CMK (cell line): Measurements from ENCODE around the gene SLIT3.

Experiments
- DNase-seq: peaks from one replicate; pipeline ENCODE4 v3.0.0-alpha.2; 2010; ENCODE audit warnings: low read depth

Gene SLIT3

GRCh38 chr5:169300468-169301385 lies at the start of gene SLIT3:
SLIT3 (minus strand) TSS chr5:169301139; CDS start chr5:169300709, 430 bp downstream.
- DNase-seq = no peak

- no peak for DNase-seq
Measured at GRCh38 chr5:169350016-169350415, 49.1 kb upstream of the SLIT3 start.

- DNase-seq = no peak
Measured at GRCh38 chr5:169347786-169348185, 46.8 kb upstream of the SLIT3 start.

GRCh38 chr5:169344629-169345028 lies 43.7 kb upstream of the SLIT3 start:
- no peak for DNase-seq

- DNase-seq = no peak
Measured at GRCh38 chr5:169343766-169344165, 42.8 kb upstream of the SLIT3 start.

GRCh38 chr5:169341556-169341955 lies 40.6 kb upstream of the SLIT3 start:
- DNase-seq = no peak

GRCh38 chr5:169339869-169340268 lies 38.9 kb upstream of the SLIT3 start:
- DNase-seq = no peak

- DNase-seq = no peak
Measured at GRCh38 chr5:169336242-169336641, 35.3 kb upstream of the SLIT3 start.

GRCh38 chr5:169335806-169336205 lies 34.9 kb upstream of the SLIT3 start:
- no peak for DNase-seq

- no peak for DNase-seq
Measured at GRCh38 chr5:169333518-169333917, 32.6 kb upstream of the SLIT3 start.

GRCh38 chr5:169331292-169331852 lies 30.4 kb upstream of the SLIT3 start:
- DNase-seq = no peak

- no peak for DNase-seq
Measured at GRCh38 chr5:169328401-169328800, 27.5 kb upstream of the SLIT3 start.

GRCh38 chr5:169325273-169325672 lies 24.3 kb upstream of the SLIT3 start:
- DNase-seq = no peak

- DNase-seq = no peak
Measured at GRCh38 chr5:169318556-169318955, 17.6 kb upstream of the SLIT3 start.

- no peak for DNase-seq
Measured at GRCh38 chr5:169307646-169308045, 6.7 kb upstream of the SLIT3 start.

GRCh38 chr5:169305366-169305765 lies 4.4 kb upstream of the SLIT3 start:
- DNase-seq = no peak

- DNase-seq = no peak
Measured at GRCh38 chr5:169304175-169304574, 3.2 kb upstream of the SLIT3 start.

- DNase-seq = no peak
Measured at GRCh38 chr5:169303119-169303515, 2.2 kb upstream of the SLIT3 start.

- DNase-seq = peak; percentile 3
Measured at GRCh38 chr5:169302491-169303118, 1.7 kb upstream of the SLIT3 start.

- DNase-seq = no peak
Measured at GRCh38 chr5:169301986-169302385, 1.0 kb upstream of the SLIT3 start.

- DNase-seq = no peak
Measured at GRCh38 chr5:169301386-169301934, 521 bp upstream of the SLIT3 start.

GRCh38 chr5:169299663-169300467 lies 1.1 kb downstream of the SLIT3 start:
- no peak for DNase-seq
